HEK293 (cell line): Measurements from ENCODE around the gene CAMK2B.

Source experiments
- CTCF ChIA-PET: fragments of 350-600 bp; formaldehyde crosslinking; extraction: SDS; loops from one replicate; lab custom pipeline; 2021; ENCODE audit warnings: antibody characterized with exemption; lab: Yijun Ruan, JAX
- POLR2A ChIA-PET: fragments of 300-600 bp; formaldehyde crosslinking; extraction: SDS; loops from one replicate; lab custom pipeline; 2020; ENCODE audit warnings: antibody characterized with exemption, inconsistent platforms; lab: Yijun Ruan, JAX
- H3K27ac ChIP-seq: fragments of 200-500 bp; sonication (Bioruptor generic); 2 replicates; pipeline ENCODE4 v1.5.1; 2014; ENCODE audit warnings: low read depth, low read length, control low read depth, inconsistent platforms; ENCODE audit errors: extremely low read depth
- H3K36me3 ChIP-seq, 2 experiments: fragments of 200-500 bp in 1 of 2; sonication (Bioruptor generic) in 1 of 2; 1 replicate in 1 of 2; 2 replicates in 1 of 2; pipeline ENCODE4 v1.5.1; 2014 to 2017; ENCODE audit warnings: inconsistent platforms in 2 of 2, low read length in 2 of 2; ENCODE audit not compliant: control insufficient read depth in 2 of 2, insufficient read depth in 1 of 2
- H3K4me1 ChIP-seq: fragments of 200-500 bp; sonication (Bioruptor generic); 2 replicates; pipeline ENCODE4 v1.5.1; 2014; ENCODE audit warnings: mild to moderate bottlenecking, low read length, inconsistent platforms; ENCODE audit not compliant: control insufficient read depth, insufficient read depth
- H3K4me3 ChIP-seq: 2 replicates; pipeline ENCODE4 v1.5.1; 2011; ENCODE audit warnings: low read depth, mild to moderate bottlenecking, control low read depth, low read length, moderate library complexity
- H3K9me3 ChIP-seq: fragments of 200-500 bp; sonication (Bioruptor generic); 2 replicates; pipeline ENCODE4 v1.5.1; 2014; ENCODE audit warnings: low read depth, low read length, inconsistent platforms; ENCODE audit not compliant: control insufficient read depth, insufficient read depth
- GLIS2 ChIP-seq: fragments of 450-650 bp; formaldehyde crosslinking; IDR thresholded peaks from 2 replicates; pipeline ENCODE4 v1.5.1; 2016; ENCODE audit warnings: missing biosample characterization, missing genetic modification characterization
- PATZ1 ChIP-seq: fragments of 450-650 bp; formaldehyde crosslinking; IDR thresholded peaks from 2 replicates; pipeline ENCODE4 v1.5.1; 2016; ENCODE audit warnings: missing biosample characterization, missing genetic modification characterization
- PRDM1 ChIP-seq: fragments of 450-650 bp; formaldehyde crosslinking; IDR thresholded peaks from 2 replicates; pipeline ENCODE4; 2016; ENCODE audit warnings: missing biosample characterization, missing genetic modification characterization
- SCRT1 ChIP-seq: fragments of 450-650 bp; formaldehyde crosslinking; IDR thresholded peaks from 2 replicates; pipeline ENCODE4 v1.5.1; 2016; ENCODE audit warnings: missing biosample characterization, missing genetic modification characterization, borderline replicate concordance
- SP7 ChIP-seq: fragments of 450-650 bp; formaldehyde crosslinking; IDR thresholded peaks from 2 replicates; pipeline ENCODE4 v1.5.1; 2016; ENCODE audit warnings: missing biosample characterization, missing genetic modification characterization
- TCF7L2 ChIP-seq: IDR thresholded peaks from 2 replicates; pipeline ENCODE4 v1.6.1; 2011; ENCODE audit warnings: low read depth, mild to moderate bottlenecking, inconsistent platforms, low read length, moderate library complexity, borderline replicate concordance
- ZBTB26 ChIP-seq: fragments of 450-650 bp; formaldehyde crosslinking; optimal IDR thresholded peaks from 2 replicates; pipeline ENCODE3; 2016; ENCODE audit warnings: missing biosample characterization, mild to moderate bottlenecking, missing genetic modification characterization
- ZBTB48 ChIP-seq: fragments of 450-650 bp; formaldehyde crosslinking; IDR thresholded peaks from 2 replicates; pipeline ENCODE4 v1.5.1; 2016; ENCODE audit warnings: missing biosample characterization, missing genetic modification characterization
- ZEB2 ChIP-seq: fragments of 450-650 bp; formaldehyde crosslinking; IDR thresholded peaks from 2 replicates; pipeline ENCODE4 v1.5.1; 2016; ENCODE audit warnings: missing biosample characterization, missing genetic modification characterization
- ZFHX2 ChIP-seq: fragments of 450-650 bp; formaldehyde crosslinking; conservative IDR thresholded peaks from 2 replicates; pipeline ENCODE4 v1.5.1; 2016; ENCODE audit warnings: missing biosample characterization, missing genetic modification characterization
- ZFP3 ChIP-seq: fragments of 450-650 bp; formaldehyde crosslinking; IDR thresholded peaks from 2 replicates; pipeline ENCODE4 v1.5.1; 2016; ENCODE audit warnings: low read depth, missing biosample characterization, missing genetic modification characterization
- ZFP69B ChIP-seq: fragments of 450-650 bp; formaldehyde crosslinking; IDR thresholded peaks from 2 replicates; pipeline ENCODE4 v1.5.1; 2016; ENCODE audit warnings: missing biosample characterization, missing genetic modification characterization
- ZNF121 ChIP-seq: fragments of 450-650 bp; formaldehyde crosslinking; IDR thresholded peaks from 2 replicates; pipeline ENCODE4 v1.5.1; 2016; ENCODE audit warnings: missing biosample characterization, missing genetic modification characterization
- ZNF133 ChIP-seq: fragments of 450-650 bp; formaldehyde crosslinking; IDR thresholded peaks from 2 replicates; pipeline ENCODE4 v1.5.1; 2016; ENCODE audit warnings: missing biosample characterization, missing genetic modification characterization
- ZNF174 ChIP-seq: fragments of 450-650 bp; formaldehyde crosslinking; IDR thresholded peaks from 2 replicates; pipeline ENCODE4 v1.5.0; 2017; ENCODE audit warnings: missing biosample characterization, mild to moderate bottlenecking, missing genetic modification characterization
- ZNF23 ChIP-seq: fragments of 450-650 bp; formaldehyde crosslinking; IDR thresholded peaks from 2 replicates; pipeline ENCODE4 v1.5.1; 2016; ENCODE audit warnings: missing biosample characterization, missing genetic modification characterization, borderline replicate concordance
- ZNF302 ChIP-seq: fragments of 450-650 bp; formaldehyde crosslinking; IDR thresholded peaks from 2 replicates; pipeline ENCODE4 v1.5.1; 2016; ENCODE audit warnings: missing biosample characterization, missing genetic modification characterization, low read depth
- ZNF324 ChIP-seq: fragments of 450-650 bp; formaldehyde crosslinking; IDR thresholded peaks from 2 replicates; pipeline ENCODE4 v1.5.1; 2016; ENCODE audit warnings: missing biosample characterization, missing genetic modification characterization
- ZNF341 ChIP-seq: fragments of 450-650 bp; formaldehyde crosslinking; IDR thresholded peaks from 2 replicates; pipeline ENCODE4; 2016; ENCODE audit warnings: low read depth, missing biosample characterization, missing genetic modification characterization
- ZNF433 ChIP-seq: fragments of 450-650 bp; formaldehyde crosslinking; IDR thresholded peaks from 2 replicates; pipeline ENCODE4 v1.5.1; 2016; ENCODE audit warnings: missing biosample characterization, missing genetic modification characterization, low read depth
- ZNF449 ChIP-seq: fragments of 450-650 bp; formaldehyde crosslinking; IDR thresholded peaks from 2 replicates; pipeline ENCODE4 v1.5.1; 2017; ENCODE audit warnings: missing biosample characterization, mild to moderate bottlenecking, missing genetic modification characterization, moderate library complexity
- ZNF548 ChIP-seq: fragments of 450-650 bp; formaldehyde crosslinking; IDR thresholded peaks from 2 replicates; pipeline ENCODE4 v1.5.1; 2016; ENCODE audit warnings: missing biosample characterization, missing genetic modification characterization
- ZNF558 ChIP-seq: fragments of 450-650 bp; formaldehyde crosslinking; IDR thresholded peaks from 2 replicates; pipeline ENCODE4 v1.5.1; 2016; ENCODE audit warnings: missing biosample characterization, missing genetic modification characterization
- ZNF585B ChIP-seq: fragments of 450-650 bp; formaldehyde crosslinking; IDR thresholded peaks from 2 replicates; pipeline ENCODE4 v1.5.1; 2016; ENCODE audit warnings: missing biosample characterization, missing genetic modification characterization
- ZNF623 ChIP-seq: fragments of 450-650 bp; formaldehyde crosslinking; IDR thresholded peaks from 2 replicates; pipeline ENCODE4 v1.5.1; 2016; ENCODE audit warnings: missing biosample characterization, missing genetic modification characterization
- ZNF626 ChIP-seq: fragments of 450-650 bp; sonication (Bioruptor Pico); formaldehyde crosslinking; IDR thresholded peaks from 2 replicates; pipeline ENCODE4 v1.5.1; 2018; ENCODE audit warnings: missing biosample characterization, missing genetic modification characterization, inconsistent platforms
- ZSCAN16 ChIP-seq: fragments of 450-650 bp; formaldehyde crosslinking; IDR thresholded peaks from 2 replicates; pipeline ENCODE4 v1.5.1; 2016; ENCODE audit warnings: missing biosample characterization, missing genetic modification characterization

CAMK2B gene

GRCh38 chr7:44322631-44323363, 2.6 kb downstream of the CAMK2B start:
- POLR2A ChIA-PET: no interaction called here
- H3K9me3 ChIP-seq: no peaks in the 10 kb centered on the region
- no peak for TF ChIP-seq ZNF558 (tag by site-specific recombination)
- TF ChIP-seq ZBTB48: 0 out of 2 replicates have a peak, but pooled peaks have one; percentile 9
- no peak for TF ChIP-seq ZNF302 (tag by site-specific recombination)
- TF ChIP-seq ZNF121: no peak
- TF ChIP-seq, all 188 proteins: peak for 1
- CTCF ChIA-PET: no interaction called here
- peaks cover 2% of the 10 kb centered on the region; the same call in 1 of the 2 replicates for H3K4me1 ChIP-seq
- no peak overlapping the region for H3K27ac ChIP-seq
- H3K36me3 ChIP-seq: no peaks in the 10 kb centered on the region
- no peak overlapping the region for H3K4me3 ChIP-seq

- peaks cover 2% of the 10 kb centered on the region; the same call in 1 of the 2 replicates for H3K4me1 ChIP-seq
- no peak for TF ChIP-seq ZSCAN16 (tag by site-specific recombination)
- TF ChIP-seq ZEB2: no peak
- no peak for TF ChIP-seq ZNF548
- no peak for TF ChIP-seq ZNF626 (tag by site-specific recombination)
- TF ChIP-seq ZNF585B (tag by site-specific recombination): no peak
- TF ChIP-seq ZNF324 (tag by site-specific recombination): no peak
- no peak for TF ChIP-seq ZBTB48
- no peak for TF ChIP-seq ZNF174
- TF ChIP-seq ZNF23 (tag by site-specific recombination): no peak
- TF ChIP-seq ZNF623: no peak
- H3K36me3 ChIP-seq: no peaks in the 10 kb centered on the region
- H3K9me3 ChIP-seq: no peaks in the 10 kb centered on the region
- H3K27ac ChIP-seq: no peak overlapping the region
- H3K4me3 ChIP-seq: no peak overlapping the region
- ChIA-PET POLR2A (no interaction called here), CTCF (no interaction called here)
These were observed 3.6 kb downstream of the CAMK2B start for GRCh38 chr7:44321796-44322195.

- POLR2A ChIA-PET: no interaction called here
- no peaks in the 10 kb centered on the region for H3K36me3 ChIP-seq
- CTCF ChIA-PET: no interaction called here
- no peak overlapping the region for H3K4me3 ChIP-seq
- H3K4me1 ChIP-seq: peaks cover 2% of the 10 kb centered on the region; the same call in 1 of the 2 replicates
- H3K9me3 ChIP-seq: no peaks in the 10 kb centered on the region
- no peak overlapping the region for H3K27ac ChIP-seq
- TF ChIP-seq ZNF449: no peak
- no peak for TF ChIP-seq SP7 (tag by site-specific recombination)
- no peak for TF ChIP-seq TCF7L2
- no peak for TF ChIP-seq PRDM1 (tag by site-specific recombination)
- no peak for TF ChIP-seq ZNF433 (tag by site-specific recombination)
- no peak for TF ChIP-seq ZNF341 (tag by site-specific recombination)
- no peak for TF ChIP-seq SCRT1 (tag by site-specific recombination)
- no peak for TF ChIP-seq PATZ1 (tag by site-specific recombination)
- TF ChIP-seq ZFP3 (tag by site-specific recombination): no peak
- peak; percentile 48 for TF ChIP-seq GLIS2 (tag by site-specific recombination)
- no peak for TF ChIP-seq ZNF324 (tag by site-specific recombination)
- no peak for TF ChIP-seq ZNF133
- TF ChIP-seq ZBTB26 (tag by site-specific recombination): no peak
- TF ChIP-seq ZFHX2 (tag by site-specific recombination): no peak
- no peak for TF ChIP-seq ZFP69B (tag by site-specific recombination)
These were observed 4.5 kb downstream of the CAMK2B start for GRCh38 chr7:44320794-44321371.
